Naive thymus-derived CD8-positive, alpha-beta T cell (primary cell): ENCODE data around the gene CDC42BPA. TPM values are rescaled to one million over a fixed set of nuclear protein-coding genes. Genes with fewer than 3 reads are reported as not detected.
"Not testable (repeated sequence)": the region's sequence is repeated elsewhere in the genome, so short reads cannot be mapped to it uniquely, and the experiment has no call there.

ENCODE experiments used
- ATAC-seq, 2 donors: fragments of 150-1000 bp; cut with Tn5 transposase in 1 of 2; sonication (Bioruptor Pico), chemical (Tn5 transposase) in 1 of 2; 1 replicate in 1 of 2; 2 replicates in 1 of 2; pipeline ENCODE4 v1.10.0; 2021; ENCODE audit warnings: mild to moderate bottlenecking in 2 of 2, moderate library complexity in 2 of 2
- POLR2A ChIA-PET: fragments of 350-600 bp; sonication (Branson Sonifier 250); formaldehyde crosslinking; loops from one replicate; lab custom pipeline; 2021; ENCODE audit warnings: antibody characterized with exemption; lab: Charles Lee
- DNase-seq, 10 donors: peaks; one replicate each; pipeline versions ENCODE4 v3.0.0 to v3.0.0-alpha.2; 2020 to 2022
- H3K27ac Mint-ChIP-seq, 10 donors: one replicate each; pipeline ENCODE4 v1.8.0; 2020 to 2022; ENCODE audit warnings: mild to moderate bottlenecking in 10 of 10, mixed read lengths in 10 of 10, moderate library complexity in 4 of 10, inconsistent platforms in 1 of 10
- H3K27me3 Mint-ChIP-seq, 5 donors: one replicate each; pipeline ENCODE4 v1.8.0; 2021 to 2022; ENCODE audit warnings: mixed read lengths in 5 of 5
- H3K36me3 Mint-ChIP-seq, 3 donors: one replicate each; pipeline ENCODE4 v1.8.0; 2020 to 2022; ENCODE audit warnings: mixed read lengths in 3 of 3, mild to moderate bottlenecking in 2 of 3, inconsistent platforms in 1 of 3
- H3K4me1 Mint-ChIP-seq, 4 donors: one replicate each; pipeline ENCODE4 v1.8.0; 2021 to 2022; ENCODE audit warnings: mixed read lengths in 4 of 4
- H3K4me3 Mint-ChIP-seq, 10 donors: one replicate each; pipeline ENCODE4 v1.8.0; 2020 to 2022; ENCODE audit warnings: mild to moderate bottlenecking in 10 of 10, mixed read lengths in 10 of 10, moderate library complexity in 6 of 10, inconsistent platforms in 1 of 10
- H3K9me3 Mint-ChIP-seq, 9 donors: one replicate each; pipeline ENCODE4 v1.8.0; 2020 to 2022; ENCODE audit warnings: mixed read lengths in 9 of 9, mild to moderate bottlenecking in 3 of 9, inconsistent platforms in 1 of 9, moderate library complexity in 1 of 9
- polyA plus RNA-seq, 3 donors: library from polyadenylated mRNA; unstranded; fragments of 300-500 nt; fragmentation: Illumina TruSeq; gene quantifications; one replicate each; pipeline ENCODE4 v1.2.3, GENCODE V29; 2021
- total RNA-seq, 8 experiments: library from RNA in 2 of 8; stranded (reverse) in 2 of 8; gene quantifications; one replicate each; pipeline ENCODE4 v1.2.3 and lab custom pipeline; 2021 to 2026

CDC42BPA gene
- total and polyA plus RNA-seq, 5 experiments from 2014 or later = 0.01 to 1.5 (median 0.18) TPM

GRCh38 chr1:227161470-227161869, 156.8 kb downstream of the CDC42BPA start:
- H3K4me3 Mint-ChIP-seq = no peak overlapping the region
- H3K36me3 Mint-ChIP-seq = no peaks in the 10 kb centered on the region
- no peaks in the 10 kb centered on the region for H3K4me1 Mint-ChIP-seq
- POLR2A ChIA-PET = no interaction called here
- DNase-seq = no peak
- no peaks in the 10 kb centered on the region for H3K9me3 Mint-ChIP-seq
- no peak overlapping the region for H3K27ac Mint-ChIP-seq
- peaks cover 0 to 5% (median 4%) of the 10 kb centered on the region in 5 donors for H3K27me3 Mint-ChIP-seq
- ATAC-seq = no peak

DNA sequence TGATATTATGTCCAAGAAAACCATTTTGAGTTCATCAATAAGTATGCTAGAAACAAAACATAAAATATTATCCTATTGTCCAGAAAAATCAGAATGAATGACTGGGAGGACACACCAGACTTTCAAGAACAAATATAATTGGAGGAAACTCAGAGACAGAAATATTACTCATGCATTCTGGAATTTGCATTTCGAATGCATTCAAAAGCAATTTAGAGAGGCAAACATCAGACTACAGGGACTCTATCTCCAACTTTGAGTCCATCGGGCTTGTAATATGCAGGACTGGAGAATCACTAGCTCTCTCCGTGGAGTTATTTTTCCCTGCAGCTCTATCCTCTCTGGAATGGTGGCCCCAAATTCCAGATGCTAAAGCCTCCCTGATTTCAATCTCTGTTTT, 161.8 kb downstream of the CDC42BPA start:
- DNase-seq = no peak
- Mint-ChIP-seq H3K4me1 (no peaks in the 10 kb centered on the region), H3K4me3 (no peak overlapping the region), H3K27me3 (peaks cover 0 to 4% (median 0%) of the 10 kb centered on the region in 5 donors), H3K27ac (no peak overlapping the region), H3K36me3 (no peaks in the 10 kb centered on the region), H3K9me3 (no peaks in the 10 kb centered on the region)
- no peak for ATAC-seq
- POLR2A ChIA-PET = no interaction called here

GRCh38 chr1:227155688-227156087, 162.6 kb downstream of the CDC42BPA start:
- DNase-seq (no peak), ATAC-seq (no peak)
- Mint-ChIP-seq H3K27ac (no peak overlapping the region), H3K36me3 (no peaks in the 10 kb centered on the region), H3K27me3 (peaks cover 0 to 4% (median 0%) of the 10 kb centered on the region in 5 donors), H3K9me3 (no peaks in the 10 kb centered on the region), H3K4me3 (no peak overlapping the region), H3K4me1 (no peaks in the 10 kb centered on the region)
- POLR2A ChIA-PET = no interaction called here

- ATAC-seq (no peak), DNase-seq (no peak)
- no peaks in the 10 kb centered on the region for H3K36me3 Mint-ChIP-seq
- no peak overlapping the region for H3K4me3 Mint-ChIP-seq
- no peak overlapping the region for H3K27ac Mint-ChIP-seq
- POLR2A ChIA-PET = no interaction called here
- peaks cover 0 to 4% (median 0%) of the 10 kb centered on the region in 5 donors for H3K27me3 Mint-ChIP-seq
- no peaks in the 10 kb centered on the region for H3K9me3 Mint-ChIP-seq
- H3K4me1 Mint-ChIP-seq = no peaks in the 10 kb centered on the region
These were observed 163.3 kb downstream of the CDC42BPA start for GRCh38 chr1:227155004-227155403.

- H3K27ac Mint-ChIP-seq = no peak overlapping the region
- no peaks in the 10 kb centered on the region for H3K36me3 Mint-ChIP-seq
- ATAC-seq = no peak
- H3K4me3 Mint-ChIP-seq = no peak overlapping the region
- H3K27me3 Mint-ChIP-seq = peaks cover 0 to 7% (median 1%) of the 10 kb centered on the region in 5 donors
- POLR2A ChIA-PET = no interaction called here
- no peaks in the 10 kb centered on the region for H3K9me3 Mint-ChIP-seq
- H3K4me1 Mint-ChIP-seq = no peaks in the 10 kb centered on the region
- DNase-seq = no peak
These were observed 165.8 kb downstream of the CDC42BPA start for GRCh38 chr1:227152525-227152924.

DNA sequence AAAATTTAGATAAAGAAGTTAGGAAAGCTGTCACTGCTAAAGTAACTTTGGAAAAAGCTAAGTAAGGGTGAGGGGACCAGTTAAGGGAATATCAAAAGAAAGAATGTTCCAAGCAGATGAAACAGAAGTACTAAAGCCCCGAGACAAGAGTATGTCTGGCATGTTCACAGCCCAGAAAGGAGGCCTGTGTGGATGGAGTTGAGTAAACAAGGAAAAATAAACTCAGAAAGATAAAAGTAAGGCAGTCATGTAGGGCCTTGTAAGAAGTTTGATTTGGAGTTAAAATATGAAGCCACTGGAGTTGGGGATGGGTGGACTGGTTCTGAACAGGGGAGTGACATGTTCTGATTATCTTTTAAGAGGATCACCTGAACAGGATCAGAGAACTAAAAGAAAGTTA, 177.9 kb downstream of the CDC42BPA start:
- DNase-seq (no peak), ATAC-seq (no peak)
- no peaks in the 10 kb centered on the region for H3K9me3 Mint-ChIP-seq
- H3K4me1 Mint-ChIP-seq = no peaks in the 10 kb centered on the region
- H3K27ac Mint-ChIP-seq = no peak overlapping the region
- no peaks in the 10 kb centered on the region for H3K36me3 Mint-ChIP-seq
- POLR2A ChIA-PET = no interaction called here
- peaks cover 0 to 4% (median 0%) of the 10 kb centered on the region in 5 donors for H3K27me3 Mint-ChIP-seq
- H3K4me3 Mint-ChIP-seq = no peak overlapping the region

DNA sequence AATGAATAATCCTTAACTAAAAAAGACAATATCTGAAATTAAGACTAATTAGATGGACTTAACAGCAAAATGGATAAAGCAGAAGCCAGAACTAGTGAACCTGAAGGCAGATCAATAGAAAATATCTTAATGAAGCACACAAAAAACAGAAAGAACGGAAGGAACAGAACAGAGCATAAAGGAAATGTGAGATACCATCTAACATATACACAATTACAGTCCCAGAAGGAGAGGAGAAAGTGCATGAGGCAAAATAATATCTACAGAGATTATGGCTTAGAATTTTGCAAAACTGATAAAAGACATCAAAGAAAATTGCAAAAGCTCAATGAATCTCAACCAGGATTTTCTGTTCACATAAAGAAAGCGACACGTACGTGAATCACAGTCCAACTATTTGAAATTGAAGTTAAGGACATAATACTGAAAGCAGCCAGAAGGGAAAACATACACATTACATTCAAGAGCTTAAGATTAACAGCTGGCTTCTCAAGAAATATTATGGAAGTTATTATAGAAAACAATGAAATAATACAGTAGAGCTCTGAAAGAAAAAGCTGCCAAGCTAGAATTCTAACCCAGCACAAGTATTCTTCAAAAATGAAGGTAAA, 182.0 kb downstream of the CDC42BPA start:
- no peaks in the 10 kb centered on the region for H3K9me3 Mint-ChIP-seq
- H3K27me3 Mint-ChIP-seq = peaks cover 6 to 17% (median 9%) of the 10 kb centered on the region in 5 donors
- POLR2A ChIA-PET = no interaction called here
- H3K4me1 Mint-ChIP-seq = no peaks in the 10 kb centered on the region
- DNase-seq (no peak), ATAC-seq (no peak)
- H3K36me3 Mint-ChIP-seq = no peaks in the 10 kb centered on the region
- H3K4me3 Mint-ChIP-seq = no peak overlapping the region
- no peak overlapping the region for H3K27ac Mint-ChIP-seq

GRCh38 chr1:227134686-227135314, 183.5 kb downstream of the CDC42BPA start:
- Mint-ChIP-seq H3K36me3 (no peaks in the 10 kb centered on the region), H3K27me3 (peaks cover 7 to 17% (median 9%) of the 10 kb centered on the region in 5 donors), H3K27ac (no peak overlapping the region), H3K4me3 (no peak overlapping the region), H3K9me3 (no peaks in the 10 kb centered on the region), H3K4me1 (no peaks in the 10 kb centered on the region)
- POLR2A ChIA-PET = no interaction called here
- ATAC-seq (no peak), DNase-seq (no peak)

- H3K27ac Mint-ChIP-seq, H3K4me1 Mint-ChIP-seq, H3K9me3 Mint-ChIP-seq, DNase-seq, POLR2A ChIA-PET, H3K4me3 Mint-ChIP-seq, H3K36me3 Mint-ChIP-seq, ATAC-seq: not testable (repeated sequence)
- peaks cover 7 to 17% (median 8%) of the 10 kb centered on the region in 5 donors for H3K27me3 Mint-ChIP-seq
These were observed 185.6 kb downstream of the CDC42BPA start for GRCh38 chr1:227132695-227133094.

- no peak for ATAC-seq
- POLR2A ChIA-PET = no interaction called here
- Mint-ChIP-seq H3K4me3 (no peak overlapping the region), H3K9me3 (no peaks in the 10 kb centered on the region), H3K27me3 (peaks cover 7 to 17% (median 8%) of the 10 kb centered on the region in 5 donors), H3K27ac (no peak overlapping the region), H3K4me1 (no peaks in the 10 kb centered on the region), H3K36me3 (no peaks in the 10 kb centered on the region)
- DNase-seq = no peak
These were observed 187.1 kb downstream of the CDC42BPA start for GRCh38 chr1:227131193-227131592.

- DNase-seq (no peak), ATAC-seq (no peak)
- Mint-ChIP-seq H3K27ac (no peak overlapping the region), H3K27me3 (peaks cover 0 to 1% (median 0%) of the 10 kb centered on the region in 5 donors), H3K36me3 (no peaks in the 10 kb centered on the region), H3K4me3 (no peak overlapping the region), H3K4me1 (no peaks in the 10 kb centered on the region), H3K9me3 (no peaks in the 10 kb centered on the region)
- POLR2A ChIA-PET = no interaction called here
These were observed 190.4 kb downstream of the CDC42BPA start for GRCh38 chr1:227127891-227128290.

GRCh38 chr1:227125929-227126545, 192.3 kb downstream of the CDC42BPA start:
- H3K27ac Mint-ChIP-seq = peak overlapping the region in 2 of 10 donors; percentile 10 to 25
- DNase-seq (no peak), ATAC-seq (no peak)
- peaks cover 0 to 3% (median 1%) of the 10 kb centered on the region in 5 donors for H3K27me3 Mint-ChIP-seq
- H3K4me1 Mint-ChIP-seq = no peaks in the 10 kb centered on the region
- no peaks in the 10 kb centered on the region for H3K9me3 Mint-ChIP-seq
- H3K36me3 Mint-ChIP-seq = no peaks in the 10 kb centered on the region
- POLR2A ChIA-PET = interaction anchor here (0.7 kb wide), 1 partner anchor 26 kb away, joined by 3 read pairs; no protein-coding TSS in a partner anchor
- H3K4me3 Mint-ChIP-seq = no peak overlapping the region

DNA sequence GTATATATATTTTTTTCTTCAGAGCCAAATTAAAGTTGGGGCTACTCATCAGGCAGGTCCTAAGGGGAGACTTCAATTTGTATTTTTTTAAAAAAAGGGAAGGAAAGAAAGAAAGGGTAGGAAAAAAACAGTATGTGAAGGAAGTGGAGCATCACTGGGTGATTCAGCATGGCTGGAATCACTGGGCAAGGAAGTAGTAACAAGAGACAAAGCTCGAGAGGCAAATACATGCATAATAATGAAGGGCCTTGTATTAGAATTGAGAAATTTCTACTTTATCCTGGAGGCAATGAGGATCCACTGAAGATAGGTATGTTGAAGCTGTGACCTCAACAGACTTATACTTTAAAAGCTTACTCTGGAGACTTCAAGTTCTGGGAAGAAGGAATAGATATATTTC, 193.8 kb downstream of the CDC42BPA start:
- no peak for DNase-seq

More for the DNA sequence above, 193.8 kb downstream of the CDC42BPA start:
- Mint-ChIP-seq H3K4me3 (no peak overlapping the region), H3K27me3 (peaks cover 0 to 2% (median 1%) of the 10 kb centered on the region in 5 donors), H3K27ac (no peak overlapping the region), H3K4me1 (no peaks in the 10 kb centered on the region), H3K9me3 (no peaks in the 10 kb centered on the region), H3K36me3 (no peaks in the 10 kb centered on the region)
- POLR2A ChIA-PET = no interaction called here
- no peak for ATAC-seq
